C4-2B (cell line): ENCODE results near the gene CMIP.

Experiments
- H3K27ac ChIP-seq: fragments of 450-650 bp; 2 replicates; pipeline ENCODE4 v1.5.1; 2017
- ZFX ChIP-seq: fragments of 450-650 bp; IDR thresholded peaks from 2 replicates; pipeline ENCODE4 v1.6.1; 2017
- TF ChIP-seq, protein P1 (sequence below): fragments of 450-650 bp; conservative IDR thresholded peaks from 2 replicates; pipeline ENCODE4 v1.5.1; 2017; ENCODE audit warnings: mild to moderate bottlenecking

The CMIP gene

DNA sequence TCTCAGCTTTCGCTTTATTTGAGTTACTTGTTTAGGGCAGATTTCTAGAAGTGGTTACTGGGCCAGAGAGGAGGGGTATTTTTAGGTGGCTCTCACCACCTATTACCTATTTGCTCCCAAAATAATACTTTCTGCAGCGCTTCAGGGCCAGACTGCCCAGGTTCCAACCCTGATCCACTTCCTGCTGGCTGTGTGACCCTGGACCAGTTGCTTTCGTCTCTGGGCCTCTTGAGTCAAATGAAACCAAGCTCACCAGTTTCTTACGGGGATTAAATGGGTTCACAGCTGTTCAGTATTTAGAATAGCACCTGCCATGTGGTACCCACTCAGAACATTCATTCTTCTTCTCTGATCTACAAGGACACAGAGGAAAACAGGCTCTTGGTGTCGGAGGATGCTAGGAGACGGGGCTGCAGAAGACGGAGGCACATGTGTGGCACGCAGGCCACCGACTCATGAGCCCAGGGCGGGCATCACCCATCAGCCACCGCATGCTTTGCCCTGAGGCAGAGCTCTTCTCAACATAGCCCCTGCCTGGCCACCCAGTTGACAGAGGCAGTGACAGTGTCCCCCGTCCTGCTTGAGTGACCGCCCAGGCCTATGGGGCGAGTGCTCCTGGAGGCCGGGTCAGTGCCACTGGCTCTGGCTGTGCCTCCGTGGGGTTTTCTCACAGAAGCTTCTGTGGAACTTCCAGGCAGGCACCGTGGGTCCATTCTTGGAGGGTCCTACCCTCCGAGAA lies 185.5 kb downstream of the CMIP start:
- no peak for TF ChIP-seq ZFX
- TF ChIP-seq, protein P1, sequence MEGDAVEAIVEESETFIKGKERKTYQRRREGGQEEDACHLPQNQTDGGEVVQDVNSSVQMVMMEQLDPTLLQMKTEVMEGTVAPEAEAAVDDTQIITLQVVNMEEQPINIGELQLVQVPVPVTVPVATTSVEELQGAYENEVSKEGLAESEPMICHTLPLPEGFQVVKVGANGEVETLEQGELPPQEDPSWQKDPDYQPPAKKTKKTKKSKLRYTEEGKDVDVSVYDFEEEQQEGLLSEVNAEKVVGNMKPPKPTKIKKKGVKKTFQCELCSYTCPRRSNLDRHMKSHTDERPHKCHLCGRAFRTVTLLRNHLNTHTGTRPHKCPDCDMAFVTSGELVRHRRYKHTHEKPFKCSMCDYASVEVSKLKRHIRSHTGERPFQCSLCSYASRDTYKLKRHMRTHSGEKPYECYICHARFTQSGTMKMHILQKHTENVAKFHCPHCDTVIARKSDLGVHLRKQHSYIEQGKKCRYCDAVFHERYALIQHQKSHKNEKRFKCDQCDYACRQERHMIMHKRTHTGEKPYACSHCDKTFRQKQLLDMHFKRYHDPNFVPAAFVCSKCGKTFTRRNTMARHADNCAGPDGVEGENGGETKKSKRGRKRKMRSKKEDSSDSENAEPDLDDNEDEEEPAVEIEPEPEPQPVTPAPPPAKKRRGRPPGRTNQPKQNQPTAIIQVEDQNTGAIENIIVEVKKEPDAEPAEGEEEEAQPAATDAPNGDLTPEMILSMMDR: no peak
- no peak overlapping the region for H3K27ac ChIP-seq

DNA sequence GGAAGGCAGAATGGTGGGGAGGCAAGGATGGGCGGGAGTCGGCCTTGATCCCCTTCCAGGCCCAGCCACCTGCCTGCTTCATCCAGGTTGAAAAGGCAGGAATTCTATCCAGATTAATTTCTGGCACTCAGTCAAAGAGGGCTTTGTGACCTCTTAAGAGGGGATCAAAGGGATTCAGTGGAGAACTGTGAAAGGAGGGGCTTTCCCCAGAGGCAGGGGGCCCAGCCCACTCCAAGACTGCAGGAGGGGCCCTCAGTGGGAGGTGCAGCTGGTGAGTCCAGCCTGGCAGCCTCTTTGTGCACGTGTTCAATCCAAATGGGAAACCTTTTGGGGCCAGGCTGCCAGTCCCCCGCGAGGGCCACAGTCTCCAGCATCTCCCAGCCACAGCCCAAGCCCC lies 186.0 kb downstream of the CMIP start:
- TF ChIP-seq ZFX: no peak
- TF ChIP-seq, protein P1: no peak
- H3K27ac ChIP-seq: no peak overlapping the region

DNA sequence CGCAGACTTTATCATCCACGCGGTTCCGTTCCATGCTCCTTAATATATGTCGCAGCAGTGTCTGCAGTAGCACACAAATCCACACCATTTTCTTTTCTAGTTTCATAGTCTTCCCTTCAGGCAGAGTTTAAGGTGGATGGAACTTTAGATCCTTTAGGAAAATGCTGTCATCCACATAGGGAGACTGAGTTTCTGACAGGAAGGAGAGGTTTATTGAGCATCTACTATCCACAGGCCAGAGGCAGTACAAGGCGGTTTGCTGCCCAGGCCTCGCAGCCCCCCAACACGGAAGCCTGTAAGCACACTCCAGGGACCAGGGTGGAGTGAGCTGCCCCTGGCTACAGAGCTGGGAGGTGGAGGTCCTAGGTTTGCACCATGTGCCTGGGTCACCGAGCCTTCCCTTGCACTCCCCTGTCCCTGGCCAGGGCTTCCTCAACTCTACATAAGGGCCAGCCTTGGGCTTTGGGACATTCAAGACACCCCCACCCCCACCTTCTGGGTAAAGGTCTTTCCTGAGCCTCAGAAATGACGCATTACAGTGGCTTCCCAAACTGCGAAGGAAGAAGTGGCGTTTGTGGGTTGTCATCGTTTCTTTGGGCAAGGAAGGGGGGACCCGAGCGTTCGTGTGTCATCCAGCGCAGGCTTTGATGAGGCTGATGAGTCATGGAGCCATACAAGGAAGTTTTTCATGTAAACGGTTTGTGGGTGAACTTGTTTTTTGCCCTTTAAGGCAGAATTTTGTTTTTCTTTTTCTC lies 188.0 kb downstream of the CMIP start:
- TF ChIP-seq, protein P1: no peak
- TF ChIP-seq ZFX: no peak
- H3K27ac ChIP-seq: no peak overlapping the region

DNA sequence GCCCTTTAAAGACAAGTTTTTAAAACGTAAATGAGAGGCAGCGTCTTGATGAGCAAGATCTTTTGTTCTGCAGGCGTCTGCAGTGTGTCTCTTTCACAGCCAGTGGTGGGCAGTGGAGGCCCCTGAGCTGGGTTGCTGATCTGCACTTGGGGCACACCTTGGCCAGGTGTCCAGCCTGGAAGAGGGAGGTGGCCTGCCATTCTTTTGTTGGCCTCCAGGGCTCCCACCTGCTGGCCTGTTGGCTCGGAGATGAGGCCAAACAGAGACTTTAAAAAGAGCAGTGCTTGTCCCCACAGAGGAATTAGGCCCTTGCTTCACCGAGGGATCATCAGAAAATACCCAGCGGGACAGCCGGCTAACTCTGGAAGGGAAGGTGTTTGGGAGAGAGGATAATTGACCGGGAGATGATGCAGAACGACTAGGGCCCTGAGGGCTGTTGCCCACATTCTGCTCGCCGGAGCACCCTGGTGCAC lies 188.6 kb downstream of the CMIP start:
- no peak overlapping the region for H3K27ac ChIP-seq
- TF ChIP-seq, protein P1: no peak
- no peak for TF ChIP-seq ZFX

DNA sequence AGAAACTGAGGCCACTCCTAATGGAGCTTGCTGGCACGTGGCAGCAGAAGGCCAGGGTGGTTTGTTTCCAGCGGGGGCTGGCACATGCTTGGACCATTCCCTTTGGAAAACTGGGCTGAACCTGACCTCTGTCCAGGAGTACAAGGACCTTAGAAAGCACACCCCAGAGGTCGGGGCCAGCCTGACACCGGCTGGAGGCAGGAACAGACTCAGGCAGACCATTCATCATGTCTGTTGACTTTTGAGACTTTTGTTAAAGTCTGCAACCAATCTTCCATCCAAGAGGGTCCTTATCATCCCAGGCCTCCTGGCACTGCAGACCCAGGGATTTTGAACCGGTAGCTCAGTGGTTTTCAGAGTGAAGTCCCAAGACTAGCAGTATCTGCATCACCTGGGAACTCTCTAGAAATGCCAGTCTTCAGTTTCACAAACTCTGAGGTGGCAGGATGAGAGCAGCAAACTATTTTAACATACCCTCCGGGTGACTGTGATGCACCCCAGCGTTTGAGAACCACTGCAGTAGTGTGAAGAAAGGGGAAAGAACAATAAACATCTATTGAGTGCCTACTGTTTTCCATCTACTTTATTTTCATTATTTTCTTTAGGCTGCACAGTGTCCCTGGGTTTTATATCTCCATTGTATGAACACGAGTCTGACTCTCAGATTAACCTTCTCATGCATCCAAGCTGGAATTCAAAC lies 189.2 kb downstream of the CMIP start:
- TF ChIP-seq, protein P1: no peak
- TF ChIP-seq ZFX: no peak
- no peak overlapping the region for H3K27ac ChIP-seq

DNA sequence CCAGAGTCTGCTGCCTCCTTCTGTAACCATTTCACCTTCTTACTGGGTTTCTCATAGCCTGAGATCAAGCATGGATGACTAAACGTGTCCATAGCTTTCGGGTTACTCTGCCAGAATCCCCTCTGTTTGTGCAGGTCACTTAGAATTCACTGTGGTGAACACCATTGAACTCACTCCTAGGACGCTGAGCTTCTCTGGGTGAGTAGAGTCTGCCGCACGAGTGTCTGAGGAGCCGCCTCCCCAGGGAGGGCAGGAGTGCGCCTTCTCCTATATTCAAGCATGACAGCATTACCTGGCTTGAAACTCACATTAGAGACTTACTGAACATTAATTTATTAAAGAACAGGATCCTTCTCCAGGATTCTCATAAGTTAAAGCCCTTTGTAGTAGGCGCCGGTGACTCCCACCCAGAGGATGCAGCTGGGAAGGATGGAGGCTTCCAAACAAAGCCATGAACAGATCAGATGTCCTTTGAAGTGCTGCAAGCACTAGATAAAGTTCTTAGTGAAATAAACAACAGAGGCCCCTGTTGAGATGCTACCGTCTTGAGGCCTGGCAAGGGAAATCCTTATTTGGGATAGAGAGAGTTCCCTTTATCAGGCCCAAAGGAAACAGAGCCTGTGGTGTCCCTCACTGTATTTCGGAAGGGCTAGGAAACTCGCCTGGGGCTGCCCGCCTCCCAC lies 189.9 kb downstream of the CMIP start:
- no peak overlapping the region for H3K27ac ChIP-seq
- TF ChIP-seq ZFX: no peak
- TF ChIP-seq, protein P1: no peak
